SK-N-MC (cell line): Measurements from ENCODE around the gene UNKL.

Experiments
- DNase-seq: peaks from one replicate; pipeline ENCODE4 v3.0.0-alpha.2; 2011; ENCODE audit warnings: low read depth, low spot score
- H3K27ac ChIP-seq: fragments of 200-600 bp; sonication (generic); 2 replicates; pipeline ENCODE4 v1.5.1; 2016; ENCODE audit warnings: mixed run types
- H3K36me3 ChIP-seq: fragments of 200-600 bp; sonication (generic); 2 replicates; pipeline ENCODE4 v1.6.1; 2017; ENCODE audit warnings: antibody characterized with exemption, low read length, mixed read lengths; ENCODE audit not compliant: insufficient read depth
- H3K4me3 ChIP-seq: fragments of 200-600 bp; sonication (generic); 2 replicates; pipeline ENCODE4 v1.5.1; 2016
- H3K9ac ChIP-seq: fragments of 200-600 bp; sonication (generic); 2 replicates; pipeline ENCODE4 v1.8.0; 2017; ENCODE audit warnings: mixed run types, mixed read lengths; ENCODE audit not compliant: insufficient read length
- H3K9me3 ChIP-seq: fragments of 200-600 bp; sonication (generic); 2 replicates; pipeline ENCODE4 v1.6.1; 2017; ENCODE audit warnings: low read depth, mild to moderate bottlenecking, antibody characterized with exemption, low read length, moderate library complexity, mixed read lengths
- EZH2 ChIP-seq: fragments of 200-600 bp; sonication (generic); IDR thresholded peaks from one replicate; pipeline ENCODE4 v1.6.1; 2017; ENCODE audit warnings: antibody characterized with exemption
- FOXP2 ChIP-seq: optimal IDR thresholded peaks from 2 replicates; pipeline ENCODE3; 2011; ENCODE audit warnings: mild to moderate bottlenecking, moderate library complexity; ENCODE audit not compliant: insufficient read depth; ENCODE audit errors: extremely low read length, control extremely low read depth
- POLR2AphosphoS5 ChIP-seq: IDR thresholded peaks from 2 replicates; pipeline ENCODE4 v1.6.1; 2012; ENCODE audit warnings: mild to moderate bottlenecking, low read depth, low read length, borderline replicate concordance

Gene UNKL

DNA sequence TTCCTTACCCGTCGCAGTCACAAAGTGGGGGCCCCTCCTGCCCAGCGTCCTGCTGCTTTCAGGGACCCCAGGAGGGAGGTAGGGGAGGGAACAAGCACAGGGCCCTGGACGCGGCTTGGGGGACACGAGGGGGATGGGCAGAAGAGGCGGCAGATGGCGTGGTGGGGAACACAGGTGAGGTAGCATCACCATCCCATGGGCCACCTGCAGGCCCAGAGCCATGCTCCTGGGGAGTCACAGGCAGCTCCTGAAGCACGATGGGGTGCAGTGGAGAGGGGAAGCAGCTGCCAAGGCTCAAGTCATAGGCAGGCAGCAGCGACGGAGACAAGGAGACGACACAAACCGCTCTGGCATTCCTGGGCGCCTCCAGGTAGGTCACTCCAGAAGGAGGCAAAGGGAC is 10.8 kb downstream of the UNKL start:
- DNase-seq = no peak
- Histone ChIP-seq H3K4me3 (no peak overlapping the region), H3K36me3 (no peaks in the 10 kb centered on the region), H3K9ac (no peak overlapping the region), H3K27ac (no peak overlapping the region), H3K9me3 (no peaks in the 10 kb centered on the region)
- TF ChIP-seq FOXP2 = no peak
- no peak for TF ChIP-seq POLR2AphosphoS5
- no peak for TF ChIP-seq EZH2

DNA sequence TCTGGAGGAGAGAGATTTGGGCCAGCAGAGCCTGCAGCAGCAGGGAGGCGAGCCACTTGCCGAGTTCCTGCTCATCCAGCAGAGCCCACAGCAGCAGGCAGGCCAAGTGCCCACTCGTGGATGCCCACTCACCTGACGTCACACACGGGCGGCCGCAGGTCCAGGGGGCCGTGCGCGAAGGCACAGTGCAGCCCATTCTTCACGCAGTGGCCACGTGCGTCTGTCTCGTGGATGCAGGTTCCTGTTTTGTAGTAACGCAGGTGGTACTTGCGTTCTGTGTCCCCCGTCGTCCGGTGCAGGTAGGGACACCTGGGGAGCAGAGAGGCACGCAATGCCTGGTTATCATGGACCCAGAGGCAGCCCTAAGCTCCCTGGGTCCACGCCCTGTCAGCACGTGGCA is 11.5 kb downstream of the UNKL start:
- no peaks in the 10 kb centered on the region for H3K36me3 ChIP-seq
- no peak for TF ChIP-seq EZH2
- H3K9ac ChIP-seq = no peak overlapping the region
- H3K4me3 ChIP-seq = no peak overlapping the region
- H3K9me3 ChIP-seq = no peaks in the 10 kb centered on the region
- no peak for DNase-seq
- no peak overlapping the region for H3K27ac ChIP-seq

DNA sequence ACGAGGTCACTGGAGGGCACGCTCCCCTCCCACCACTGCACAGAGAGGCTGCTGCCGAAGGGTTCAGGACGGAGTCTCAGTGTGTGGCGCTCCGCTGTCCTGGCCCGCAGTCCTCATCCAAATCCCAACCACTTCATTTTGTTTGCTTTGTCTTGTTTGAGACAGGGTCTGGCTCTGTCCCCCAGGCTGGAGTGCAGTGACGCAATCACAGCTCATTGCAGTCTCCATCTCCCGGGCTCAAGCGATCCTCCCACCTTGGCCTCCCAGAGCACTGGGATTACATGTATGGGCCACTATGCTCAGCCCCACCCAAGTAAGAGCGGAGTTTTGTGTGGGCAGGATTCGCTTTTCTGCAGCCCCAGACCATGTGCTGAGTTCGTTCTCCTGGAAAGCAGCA is 12.7 kb downstream of the UNKL start:
- no peaks in the 10 kb centered on the region for H3K36me3 ChIP-seq

DNA sequence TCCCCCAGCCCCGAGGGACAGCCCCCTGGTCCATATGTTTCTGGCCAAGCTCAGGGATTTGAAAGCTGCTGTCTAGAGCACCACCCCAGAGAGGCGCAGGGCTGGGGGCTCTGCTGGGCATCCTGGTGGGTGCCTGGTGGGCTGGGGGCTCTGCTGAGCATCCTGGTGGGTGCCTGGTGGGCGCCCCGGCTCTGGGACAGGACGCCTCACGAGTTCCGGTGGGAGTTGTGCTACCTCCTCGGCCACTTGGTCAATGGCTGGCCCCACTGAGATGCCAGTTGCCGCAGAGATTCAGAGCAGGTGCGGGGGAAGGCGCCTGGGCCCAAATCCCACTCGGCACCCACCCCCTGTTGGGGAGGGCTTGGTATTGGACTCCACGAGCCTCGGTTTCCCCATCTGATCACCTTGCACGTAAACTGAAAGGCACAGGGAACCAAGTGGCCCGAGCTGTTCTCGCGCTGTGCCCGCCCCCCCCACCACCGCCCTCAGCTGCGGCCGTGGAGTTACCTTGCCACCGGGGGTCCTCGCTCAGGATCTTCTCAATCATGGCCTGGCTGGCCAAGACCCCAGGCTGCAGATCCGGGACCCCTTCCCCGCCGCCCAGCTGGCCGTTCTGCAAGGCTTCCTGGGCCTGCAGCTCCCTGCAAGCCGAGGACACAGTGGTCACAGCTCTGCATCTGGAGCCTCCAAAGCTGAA is 13.3 kb downstream of the UNKL start:
- no peak for TF ChIP-seq FOXP2
- no peak for TF ChIP-seq POLR2AphosphoS5
- TF ChIP-seq EZH2 = no peak
- H3K27ac ChIP-seq = no peak overlapping the region
- no peak for DNase-seq
- H3K4me3 ChIP-seq = no peak overlapping the region
- no peaks in the 10 kb centered on the region for H3K9me3 ChIP-seq
- no peaks in the 10 kb centered on the region for H3K36me3 ChIP-seq
- no peak overlapping the region for H3K9ac ChIP-seq

More for the DNA sequence above, 12.7 kb downstream of the UNKL start:
- Histone ChIP-seq H3K9me3 (no peaks in the 10 kb centered on the region), H3K4me3 (no peak overlapping the region), H3K27ac (no peak overlapping the region), H3K9ac (no peak overlapping the region)
- no peak for TF ChIP-seq FOXP2
- no peak for DNase-seq

DNA sequence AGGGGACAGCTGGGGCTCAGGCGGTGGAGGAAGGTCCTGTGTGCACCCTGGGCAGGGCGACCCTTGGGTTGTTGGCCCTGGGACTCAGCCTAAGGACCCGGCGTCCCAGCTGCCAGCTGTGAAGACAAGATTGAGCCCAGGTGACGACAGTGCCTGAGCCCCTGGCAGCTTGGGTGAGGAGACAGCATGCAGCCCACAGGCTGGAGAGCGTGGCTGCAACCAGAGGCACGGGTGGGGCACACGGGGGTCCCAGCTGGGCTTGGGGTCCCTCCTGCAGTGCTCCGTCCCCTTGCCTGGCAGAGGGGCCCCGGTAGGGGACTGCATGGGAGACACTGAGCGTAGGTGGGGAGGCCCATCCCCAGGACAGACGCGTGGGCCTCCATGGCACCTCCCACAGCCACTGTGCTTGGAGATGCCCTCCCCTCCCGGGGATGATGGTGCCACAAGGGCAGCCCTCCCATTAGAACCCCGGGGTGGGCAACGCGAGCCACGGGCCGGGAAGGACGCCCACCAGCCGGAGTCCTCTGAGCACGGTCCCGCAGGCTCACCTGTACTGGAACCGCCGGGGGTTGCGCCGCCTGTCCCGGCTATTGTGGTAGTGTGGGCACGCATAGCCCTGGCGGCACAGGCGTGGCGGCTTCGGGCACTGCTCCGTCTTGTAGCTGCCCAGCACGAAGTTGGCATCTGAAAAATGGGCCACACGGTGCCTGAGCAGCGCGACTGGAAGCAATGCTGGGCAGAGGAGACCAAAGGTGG is 15.5 kb downstream of the UNKL start:
- Histone ChIP-seq H3K4me3 (no peak overlapping the region), H3K27ac (no peak overlapping the region), H3K9ac (no peak overlapping the region), H3K36me3 (no peaks in the 10 kb centered on the region), H3K9me3 (no peaks in the 10 kb centered on the region)
- no peak for DNase-seq
- TF ChIP-seq EZH2 (no peak), FOXP2 (no peak), POLR2AphosphoS5 (no peak)

DNA sequence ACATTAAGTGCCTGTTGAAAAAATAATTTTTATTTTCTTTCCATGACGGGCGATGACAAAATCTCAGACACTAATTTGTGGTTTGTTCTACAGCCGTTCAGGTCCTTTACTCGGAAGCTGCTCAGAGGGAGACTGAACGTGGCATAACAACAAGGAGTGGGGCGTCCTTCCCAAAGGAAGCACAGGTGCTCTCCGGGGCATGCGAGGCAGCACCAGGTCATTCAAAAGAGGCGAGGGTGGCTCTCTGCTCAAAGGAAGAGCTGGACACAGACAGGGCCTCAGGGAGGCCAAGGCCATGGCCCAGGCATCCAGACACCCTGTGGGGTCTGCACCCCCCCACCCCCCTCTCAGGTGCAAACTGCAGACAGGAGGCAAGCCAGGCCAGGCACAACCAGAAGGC is 16.2 kb downstream of the UNKL start:
- no peak for TF ChIP-seq POLR2AphosphoS5
- no peak overlapping the region for H3K4me3 ChIP-seq
- no peak overlapping the region for H3K9ac ChIP-seq
- H3K27ac ChIP-seq = no peak overlapping the region
- H3K36me3 ChIP-seq = no peaks in the 10 kb centered on the region
- no peaks in the 10 kb centered on the region for H3K9me3 ChIP-seq
- DNase-seq = no peak

DNA sequence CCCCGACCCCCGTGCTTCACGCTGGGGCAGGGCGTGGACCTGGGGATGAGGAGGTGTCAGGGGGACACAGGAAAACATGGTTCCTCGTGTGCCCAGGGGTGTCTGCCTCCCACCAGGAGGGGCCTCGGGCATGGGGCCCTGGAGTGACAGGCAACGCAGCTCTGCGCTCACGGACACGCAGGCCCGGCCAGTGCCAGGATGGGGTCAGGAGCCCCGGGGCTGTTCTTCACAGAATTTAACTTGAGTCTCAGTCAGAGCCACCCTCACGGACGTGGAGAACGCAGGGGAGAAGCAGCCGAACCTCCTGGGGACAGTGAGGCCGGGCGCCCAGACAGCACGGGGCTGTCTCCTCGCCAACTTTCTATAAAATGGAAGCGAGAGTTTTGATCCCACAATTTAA is 16.7 kb downstream of the UNKL start:
- no peak overlapping the region for H3K27ac ChIP-seq
- TF ChIP-seq FOXP2 = no peak
- no peak for TF ChIP-seq EZH2
- no peak overlapping the region for H3K9ac ChIP-seq
- no peak for DNase-seq
- H3K36me3 ChIP-seq = no peaks in the 10 kb centered on the region
- no peaks in the 10 kb centered on the region for H3K9me3 ChIP-seq
- H3K4me3 ChIP-seq = no peak overlapping the region

DNA sequence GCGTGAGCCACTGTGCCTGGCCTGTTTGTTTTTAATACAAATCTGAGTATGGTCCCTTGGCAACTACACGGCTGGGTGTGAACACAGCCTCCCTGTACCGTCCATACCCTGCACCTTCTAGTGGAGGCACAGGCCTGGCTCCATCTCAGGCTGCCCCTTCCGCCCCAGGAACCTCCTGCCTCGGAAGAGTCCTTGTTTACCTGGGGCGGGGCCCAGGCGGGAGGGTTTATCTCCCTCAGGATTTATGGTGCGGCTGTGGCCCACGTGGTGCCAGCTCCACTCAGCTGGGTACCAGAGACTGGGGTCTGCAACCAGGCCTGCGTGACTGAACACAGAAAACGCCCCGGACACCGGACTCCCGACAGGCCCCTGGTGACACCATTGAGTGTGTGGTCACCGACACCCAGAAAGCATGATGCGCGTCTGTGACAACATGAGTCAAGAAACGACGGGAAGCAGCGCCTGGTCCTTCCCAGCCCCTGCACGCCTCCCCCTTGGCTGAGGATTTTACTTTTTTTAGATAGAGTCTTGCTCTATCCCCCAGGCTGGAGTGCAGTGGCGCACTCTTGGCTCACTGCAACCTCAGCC is 19.0 kb downstream of the UNKL start:
- Histone ChIP-seq H3K9ac (no peak overlapping the region), H3K27ac (no peak overlapping the region), H3K4me3 (no peak overlapping the region), H3K9me3 (no peaks in the 10 kb centered on the region), H3K36me3 (no peaks in the 10 kb centered on the region)
- TF ChIP-seq EZH2 = no peak
- TF ChIP-seq FOXP2 = no peak
- no peak for DNase-seq

DNA sequence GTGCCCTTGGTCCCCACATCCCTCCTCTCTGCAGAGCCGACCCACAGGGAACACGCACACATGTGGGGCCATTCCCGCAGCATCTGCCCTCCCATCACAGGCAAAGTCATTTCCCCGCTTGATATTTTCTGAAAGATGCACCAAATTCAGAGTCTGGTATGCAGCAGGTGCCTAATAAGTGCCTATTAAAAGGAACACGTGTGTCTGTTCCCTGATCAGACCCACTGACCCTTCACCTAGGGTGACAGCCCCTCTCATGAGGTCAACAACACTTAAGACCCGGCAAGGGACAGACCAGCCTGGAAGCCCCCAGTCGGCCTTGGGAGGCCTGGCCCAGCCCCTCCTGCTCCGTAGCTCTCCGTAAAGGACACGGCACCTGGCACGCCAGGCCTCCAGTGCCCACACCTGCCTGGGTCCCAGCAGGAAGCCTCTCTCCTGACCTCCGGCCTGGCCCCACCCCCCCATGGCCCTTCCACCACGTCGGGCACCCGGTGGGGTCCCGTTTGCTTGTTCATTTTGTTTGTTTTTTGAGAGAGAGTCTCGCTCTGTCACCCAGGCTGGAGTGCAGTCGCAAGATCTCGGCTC is 20.0 kb downstream of the UNKL start:
- Histone ChIP-seq H3K27ac (no peak overlapping the region), H3K9me3 (no peaks in the 10 kb centered on the region), H3K4me3 (no peak overlapping the region), H3K9ac (no peak overlapping the region), H3K36me3 (no peaks in the 10 kb centered on the region)
- TF ChIP-seq EZH2 = no peak
- no peak for TF ChIP-seq POLR2AphosphoS5
- TF ChIP-seq FOXP2 = no peak
- no peak for DNase-seq
